COLO668 (cell line): ENCODE data around the gene PCDHGA8.
"Not testable (repeated sequence)": the region's sequence is repeated elsewhere in the genome, so short reads cannot be mapped to it uniquely, and the experiment has no call there.

Experiments
- DNase-seq: peaks from one replicate; lab custom pipeline; 2025; ENCODE audit not compliant: unreplicated experiment; lab: John Stamatoyannopoulos, UW

The PCDHGA8 gene

DNA sequence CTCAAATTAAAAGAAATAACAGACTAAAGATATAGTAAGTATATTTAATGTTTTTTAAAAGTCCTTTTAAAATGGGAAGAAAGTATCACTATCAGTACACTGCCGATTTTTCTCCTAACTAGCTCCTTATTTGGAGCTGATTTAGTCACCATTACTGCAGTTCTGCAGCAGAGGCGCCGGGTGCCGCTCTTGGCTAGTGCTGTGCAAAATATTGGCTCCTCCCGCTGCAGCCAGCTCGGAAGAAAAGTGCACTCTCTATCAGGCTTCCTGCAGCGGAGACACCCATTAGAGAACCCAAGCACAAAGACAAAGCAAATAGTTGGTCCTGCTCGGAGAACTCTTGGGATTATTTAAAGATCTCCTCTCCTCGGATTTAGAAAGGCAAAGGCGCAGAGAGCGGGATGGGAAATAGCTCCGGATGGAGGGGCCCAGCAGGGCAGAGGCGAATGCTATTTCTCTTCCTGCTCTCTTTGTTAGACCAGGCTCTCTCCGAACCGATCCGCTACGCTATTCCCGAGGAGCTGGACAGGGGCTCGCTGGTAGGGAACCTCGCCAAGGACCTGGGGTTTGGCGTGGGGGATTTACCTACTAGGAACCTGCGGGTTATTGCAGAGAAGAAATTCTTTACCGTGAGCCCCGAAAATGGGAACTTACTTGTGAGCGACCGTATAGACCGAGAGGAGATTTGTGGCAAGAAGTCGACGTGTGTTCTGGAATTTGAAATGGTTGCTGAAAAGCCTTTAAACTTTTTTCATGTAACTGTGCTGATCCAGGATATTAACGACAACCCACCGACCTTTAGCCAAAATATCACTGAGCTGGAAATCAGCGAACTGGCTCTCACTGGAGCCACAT, 22.2 kb upstream of the PCDHGA8 start, which contains the start of gene PCDHGB3:
TSS of gene PCDHGB3 (plus strand) at position 249 of the 855 bp plus-strand sequence. CDS start at position 402, 153 bp downstream.
- DNase-seq, result no peak

DNA sequence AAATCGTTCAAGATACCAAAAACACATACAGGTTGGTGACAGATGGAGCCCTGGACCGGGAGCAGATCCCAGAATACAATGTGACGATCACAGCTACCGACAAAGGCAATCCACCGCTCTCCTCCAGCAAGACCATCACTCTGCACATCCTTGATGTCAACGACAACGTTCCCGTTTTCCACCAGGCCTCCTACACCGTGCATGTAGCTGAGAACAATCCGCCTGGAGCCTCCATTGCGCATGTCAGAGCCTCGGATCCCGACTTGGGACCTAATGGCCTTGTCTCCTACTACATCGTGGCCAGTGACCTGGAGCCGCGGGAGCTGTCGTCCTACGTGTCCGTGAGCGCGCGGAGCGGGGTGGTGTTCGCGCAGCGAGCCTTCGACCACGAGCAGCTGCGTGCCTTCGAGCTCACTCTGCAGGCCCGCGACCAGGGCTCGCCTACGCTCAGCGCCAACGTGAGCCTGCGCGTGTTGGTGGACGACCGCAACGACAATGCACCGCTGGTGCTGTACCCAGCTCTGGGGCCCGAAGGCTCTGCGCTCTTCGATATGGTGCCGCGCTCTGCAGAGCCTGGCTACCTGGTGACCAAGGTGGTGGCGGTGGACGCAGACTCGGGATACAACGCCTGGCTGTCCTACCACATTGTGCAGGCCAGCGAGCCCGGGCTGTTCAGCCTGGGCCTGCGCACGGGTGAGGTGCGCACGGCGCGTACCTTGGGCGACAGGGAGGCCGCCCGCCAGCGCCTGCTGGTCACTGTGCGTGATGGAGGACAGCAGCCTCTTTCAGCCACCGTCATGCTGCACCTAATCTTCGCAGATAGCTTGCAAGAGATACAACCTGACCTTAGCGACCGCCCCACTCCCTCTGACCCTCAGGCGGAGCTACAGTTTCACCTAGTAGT, 20.6 kb upstream of the PCDHGA8 start:
- no peak for DNase-seq

DNA sequence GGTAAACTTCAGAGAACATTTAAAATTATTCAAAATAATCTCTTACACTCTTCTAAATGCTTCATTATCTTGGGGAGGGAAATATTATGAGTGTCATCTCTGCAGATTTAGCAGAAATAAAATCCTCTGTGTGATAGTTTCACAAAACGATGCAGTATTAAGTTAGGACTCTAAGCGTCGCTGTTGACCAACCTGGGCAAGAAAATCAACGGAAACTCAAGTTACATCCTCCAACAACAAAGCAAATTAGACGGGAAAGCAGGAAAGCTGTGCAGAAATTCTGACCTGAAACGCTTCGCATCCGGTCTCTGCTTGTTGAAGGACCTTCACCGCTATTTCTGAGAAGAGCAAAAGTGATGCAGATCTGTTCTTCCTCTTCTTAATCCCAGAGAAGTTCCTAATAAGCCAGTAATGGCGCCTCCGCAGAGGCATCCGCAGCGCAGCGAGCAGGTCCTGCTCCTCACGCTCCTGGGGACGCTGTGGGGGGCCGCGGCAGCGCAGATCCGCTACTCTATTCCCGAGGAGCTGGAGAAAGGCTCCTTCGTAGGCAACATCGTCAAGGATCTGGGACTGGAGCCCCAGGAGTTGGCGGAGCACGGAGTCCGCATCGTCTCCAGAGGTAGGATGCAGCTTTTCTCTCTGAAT, 18.6 kb upstream of the PCDHGA8 start, which contains the start of gene PCDHGA6:
TSS of gene PCDHGA6 (plus strand) at position 219 of the 645 bp plus-strand sequence. CDS start at position 412, 193 bp downstream.
- no peak for DNase-seq

DNA sequence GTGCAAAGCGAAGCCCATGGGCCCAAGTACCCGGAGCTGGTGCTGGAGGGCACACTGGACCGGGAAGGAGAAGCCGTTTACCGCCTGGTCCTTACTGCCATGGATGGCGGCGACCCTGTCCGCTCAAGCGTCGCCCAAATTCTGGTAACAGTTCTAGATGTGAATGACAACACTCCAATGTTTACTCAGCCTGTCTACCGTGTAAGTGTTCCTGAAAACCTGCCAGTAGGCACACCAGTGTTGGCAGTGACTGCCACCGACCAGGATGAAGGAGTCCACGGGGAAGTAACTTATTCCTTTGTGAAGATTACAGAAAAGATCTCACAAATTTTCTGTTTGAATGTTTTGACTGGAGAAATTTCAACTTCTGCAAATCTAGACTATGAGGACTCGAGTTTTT, 17.8 kb upstream of the PCDHGA8 start:
- DNase-seq, result no peak

DNA sequence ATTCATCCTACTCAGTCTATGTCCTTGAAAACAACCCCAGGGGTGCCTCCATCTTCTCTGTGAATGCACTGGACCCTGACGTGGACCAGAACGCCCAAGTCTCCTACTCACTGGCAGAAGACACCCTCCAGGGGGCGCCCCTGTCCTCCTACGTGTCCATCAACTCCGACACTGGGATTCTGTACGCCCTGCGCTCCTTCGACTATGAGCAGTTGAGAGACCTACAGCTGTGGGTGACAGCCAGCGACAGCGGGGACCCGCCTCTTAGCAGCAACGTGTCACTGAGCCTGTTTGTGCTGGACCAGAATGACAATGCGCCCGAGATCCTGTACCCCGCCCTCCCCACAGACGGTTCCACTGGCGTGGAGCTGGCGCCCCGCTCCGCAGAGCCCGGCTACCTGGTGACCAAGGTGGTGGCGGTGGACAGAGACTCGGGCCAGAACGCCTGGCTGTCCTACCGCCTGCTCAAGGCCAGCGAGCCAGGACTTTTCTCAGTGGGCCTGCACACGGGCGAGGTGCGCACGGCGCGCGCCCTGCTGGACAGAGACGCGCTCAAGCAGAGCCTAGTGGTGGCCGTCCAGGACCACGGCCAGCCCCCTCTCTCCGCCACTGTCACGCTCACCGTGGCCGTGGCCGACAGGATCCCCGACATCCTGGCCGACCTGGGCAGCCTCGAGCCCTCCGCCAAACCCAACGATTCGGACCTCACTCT, 16.8 kb upstream of the PCDHGA8 start:
- DNase-seq, result not testable (repeated sequence)

DNA sequence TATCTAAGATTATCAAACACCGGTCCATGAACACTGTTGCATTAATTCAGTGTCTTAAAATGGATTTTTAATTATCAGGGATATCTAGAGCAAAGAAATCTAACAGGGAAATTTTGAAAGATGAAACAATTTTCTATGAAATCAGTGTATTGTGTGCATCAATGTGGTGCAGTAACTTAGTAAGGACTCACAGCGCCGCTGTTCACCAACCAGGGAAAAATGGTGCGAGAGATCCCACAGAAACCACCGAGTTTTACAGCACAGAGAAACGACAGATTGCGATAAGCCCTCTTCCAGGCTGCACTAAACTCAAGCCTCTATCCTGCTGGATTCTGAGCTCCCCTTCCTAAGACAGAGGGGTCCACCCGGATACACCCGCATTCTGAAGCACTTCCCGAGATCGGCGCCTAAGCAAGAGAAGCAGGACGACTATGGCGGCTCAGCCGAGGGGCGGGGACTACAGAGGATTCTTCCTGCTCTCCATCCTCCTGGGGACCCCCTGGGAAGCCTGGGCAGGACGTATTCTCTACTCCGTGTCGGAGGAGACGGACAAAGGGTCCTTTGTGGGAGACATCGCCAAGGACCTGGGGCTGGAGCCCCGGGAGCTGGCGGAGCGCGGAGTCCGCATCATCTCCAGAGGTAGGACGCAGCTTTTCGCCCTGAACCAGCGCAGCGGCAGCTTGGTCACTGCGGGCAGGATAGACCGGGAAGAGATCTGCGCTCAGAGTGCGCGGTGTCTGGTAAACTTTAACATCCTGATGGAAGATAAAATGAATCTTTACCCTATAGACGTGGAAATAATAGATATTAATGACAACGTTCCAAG, 9.8 kb upstream of the PCDHGA8 start, which contains the start of gene PCDHGA7:
TSS of gene PCDHGA7 (plus strand) at position 274 of the 826 bp plus-strand sequence. CDS start at position 432, 158 bp downstream.
- no peak for DNase-seq

DNA sequence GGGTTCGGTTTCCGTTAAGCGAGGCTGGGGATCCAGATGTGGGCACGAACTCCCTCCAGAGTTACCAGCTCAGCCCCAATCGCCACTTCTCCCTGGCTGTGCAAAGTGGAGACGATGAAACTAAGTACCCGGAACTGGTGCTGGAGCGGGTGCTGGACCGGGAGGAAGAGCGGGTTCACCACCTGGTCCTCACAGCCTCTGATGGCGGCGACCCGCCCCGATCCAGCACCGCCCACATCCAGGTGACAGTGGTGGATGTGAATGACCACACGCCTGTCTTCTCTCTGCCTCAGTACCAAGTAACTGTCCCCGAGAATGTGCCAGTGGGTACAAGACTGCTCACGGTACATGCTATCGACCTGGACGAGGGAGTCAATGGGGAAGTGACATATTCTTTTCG, 9.1 kb upstream of the PCDHGA8 start:
- no peak for DNase-seq

DNA sequence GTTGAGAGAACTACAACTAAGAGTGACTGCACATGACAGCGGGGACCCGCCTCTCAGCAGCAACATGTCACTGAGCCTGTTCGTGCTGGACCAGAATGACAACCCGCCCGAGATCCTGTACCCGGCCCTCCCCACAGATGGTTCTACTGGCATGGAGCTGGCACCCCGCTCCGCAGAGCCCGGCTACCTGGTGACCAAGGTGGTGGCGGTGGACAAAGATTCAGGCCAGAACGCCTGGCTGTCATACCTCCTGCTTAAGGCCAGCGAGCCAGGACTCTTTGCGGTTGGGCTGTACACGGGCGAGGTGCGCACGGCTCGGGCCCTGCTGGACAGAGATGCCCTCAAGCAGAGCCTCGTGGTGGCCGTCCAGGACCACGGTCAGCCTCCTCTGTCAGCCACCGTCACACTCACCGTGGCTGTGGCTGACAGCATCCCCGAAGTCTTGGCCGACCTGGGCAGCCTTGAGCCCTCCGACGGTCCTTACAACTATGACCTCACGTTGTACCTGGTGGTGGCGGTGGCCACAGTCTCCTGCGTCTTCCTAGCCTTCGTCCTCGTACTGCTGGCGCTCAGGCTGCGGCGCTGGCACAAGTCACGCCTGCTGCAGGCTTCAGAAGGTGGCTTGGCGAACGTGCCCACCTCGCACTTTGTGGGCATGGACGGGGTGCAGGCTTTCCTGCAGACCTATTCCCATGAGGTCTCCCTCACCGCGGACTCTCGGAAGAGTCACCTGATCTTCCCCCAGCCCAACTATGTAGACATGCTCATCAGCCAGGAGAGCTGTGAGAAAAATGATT, 7.8 kb upstream of the PCDHGA8 start:
- DNase-seq, result no peak

DNA sequence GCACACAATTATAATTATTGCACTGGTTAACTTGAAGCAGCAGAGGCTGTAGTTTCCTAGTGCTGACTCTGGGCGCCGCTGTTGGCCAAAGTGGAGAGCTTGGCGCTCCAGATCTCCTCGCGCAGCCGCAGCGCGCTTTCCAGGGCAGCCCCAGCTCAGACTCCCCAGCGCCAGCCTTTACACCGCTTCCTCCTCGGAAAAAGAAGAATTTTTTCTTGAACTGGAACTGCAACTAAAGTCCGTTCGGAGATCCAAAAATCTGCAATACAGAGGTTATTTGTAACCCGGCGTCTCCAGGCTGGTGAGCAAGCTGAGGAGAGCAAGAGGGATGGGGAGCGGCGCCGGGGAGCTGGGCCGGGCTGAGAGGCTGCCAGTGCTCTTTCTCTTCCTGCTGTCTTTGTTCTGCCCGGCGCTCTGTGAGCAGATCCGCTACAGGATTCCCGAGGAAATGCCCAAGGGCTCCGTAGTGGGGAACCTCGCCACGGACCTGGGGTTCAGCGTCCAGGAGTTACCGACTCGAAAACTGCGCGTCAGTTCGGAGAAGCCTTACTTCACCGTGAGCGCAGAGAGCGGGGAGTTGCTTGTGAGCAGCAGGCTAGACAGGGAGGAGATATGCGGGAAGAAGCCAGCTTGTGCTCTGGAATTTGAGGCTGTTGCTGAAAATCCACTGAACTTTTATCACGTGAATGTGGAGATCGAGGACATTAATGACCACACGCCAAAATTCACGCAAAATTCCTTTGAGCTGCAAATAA, 4.7 kb upstream of the PCDHGA8 start, which contains the start of gene PCDHGB4:
TSS of gene PCDHGB4 (plus strand) at position 142 of the 755 bp plus-strand sequence. CDS start at position 329, 187 bp downstream.
- DNase-seq, result not testable (repeated sequence)

DNA sequence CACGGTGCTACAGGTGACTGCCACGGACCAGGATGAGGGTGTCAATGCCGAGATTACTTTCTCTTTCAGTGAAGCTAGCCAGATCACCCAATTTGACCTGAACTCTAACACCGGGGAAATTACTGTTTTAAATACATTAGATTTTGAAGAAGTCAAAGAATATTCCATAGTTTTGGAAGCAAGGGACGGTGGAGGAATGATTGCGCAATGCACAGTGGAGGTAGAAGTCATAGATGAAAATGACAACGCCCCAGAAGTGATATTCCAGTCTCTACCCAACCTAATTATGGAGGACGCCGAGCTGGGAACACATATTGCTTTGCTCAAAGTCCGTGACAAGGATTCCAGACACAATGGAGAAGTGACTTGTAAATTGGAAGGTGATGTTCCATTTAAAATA, 3.8 kb upstream of the PCDHGA8 start:
- DNase-seq, result no peak

DNA sequence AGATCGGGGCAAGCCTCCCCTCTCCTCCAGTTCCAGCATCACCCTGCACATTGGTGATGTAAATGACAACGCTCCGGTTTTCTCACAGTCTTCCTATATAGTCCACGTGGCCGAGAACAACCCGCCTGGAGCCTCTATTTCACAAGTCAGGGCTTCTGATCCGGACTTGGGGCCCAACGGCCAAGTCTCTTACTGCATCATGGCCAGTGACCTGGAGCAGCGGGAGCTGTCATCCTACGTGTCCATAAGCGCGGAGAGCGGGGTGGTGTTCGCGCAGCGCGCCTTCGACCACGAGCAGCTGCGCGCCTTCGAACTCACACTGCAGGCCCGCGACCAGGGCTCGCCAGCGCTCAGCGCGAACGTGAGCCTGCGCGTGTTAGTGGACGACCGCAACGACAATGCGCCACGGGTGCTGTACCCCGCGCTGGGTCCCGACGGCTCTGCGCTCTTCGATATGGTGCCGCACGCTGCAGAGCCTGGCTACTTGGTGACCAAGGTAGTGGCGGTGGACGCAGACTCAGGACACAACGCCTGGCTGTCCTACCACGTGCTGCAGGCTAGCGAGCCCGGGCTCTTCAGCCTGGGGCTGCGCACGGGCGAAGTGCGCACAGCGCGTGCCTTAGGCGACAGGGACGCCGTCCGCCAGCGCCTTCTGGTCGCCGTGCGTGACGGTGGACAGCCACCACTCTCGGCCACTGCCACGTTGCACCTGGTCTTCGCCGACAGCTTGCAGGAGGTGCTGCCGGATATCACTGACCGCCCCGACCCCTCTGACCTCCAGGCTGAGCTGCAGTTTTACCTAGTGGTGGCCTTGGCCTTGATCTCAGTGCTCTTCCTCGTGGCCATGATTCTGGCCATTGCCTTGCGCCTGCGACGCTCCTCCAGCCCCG, 3.0 kb upstream of the PCDHGA8 start:
- no peak for DNase-seq

DNA sequence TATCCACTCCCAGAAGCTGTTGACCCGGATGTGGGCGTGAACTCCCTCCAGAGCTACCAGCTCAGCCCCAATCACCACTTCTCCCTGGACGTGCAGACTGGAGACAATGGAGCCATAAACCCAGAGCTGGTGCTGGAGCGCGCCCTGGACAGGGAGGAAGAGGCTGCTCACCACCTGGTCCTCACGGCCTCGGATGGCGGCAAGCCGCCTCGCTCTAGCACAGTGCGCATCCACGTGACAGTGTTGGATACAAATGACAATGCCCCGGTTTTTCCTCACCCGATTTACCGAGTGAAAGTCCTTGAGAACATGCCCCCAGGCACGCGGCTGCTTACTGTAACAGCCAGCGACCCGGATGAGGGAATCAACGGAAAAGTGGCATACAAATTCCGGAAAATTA, 834 bp downstream of the PCDHGA8 start:
- DNase-seq, result no peak

DNA sequence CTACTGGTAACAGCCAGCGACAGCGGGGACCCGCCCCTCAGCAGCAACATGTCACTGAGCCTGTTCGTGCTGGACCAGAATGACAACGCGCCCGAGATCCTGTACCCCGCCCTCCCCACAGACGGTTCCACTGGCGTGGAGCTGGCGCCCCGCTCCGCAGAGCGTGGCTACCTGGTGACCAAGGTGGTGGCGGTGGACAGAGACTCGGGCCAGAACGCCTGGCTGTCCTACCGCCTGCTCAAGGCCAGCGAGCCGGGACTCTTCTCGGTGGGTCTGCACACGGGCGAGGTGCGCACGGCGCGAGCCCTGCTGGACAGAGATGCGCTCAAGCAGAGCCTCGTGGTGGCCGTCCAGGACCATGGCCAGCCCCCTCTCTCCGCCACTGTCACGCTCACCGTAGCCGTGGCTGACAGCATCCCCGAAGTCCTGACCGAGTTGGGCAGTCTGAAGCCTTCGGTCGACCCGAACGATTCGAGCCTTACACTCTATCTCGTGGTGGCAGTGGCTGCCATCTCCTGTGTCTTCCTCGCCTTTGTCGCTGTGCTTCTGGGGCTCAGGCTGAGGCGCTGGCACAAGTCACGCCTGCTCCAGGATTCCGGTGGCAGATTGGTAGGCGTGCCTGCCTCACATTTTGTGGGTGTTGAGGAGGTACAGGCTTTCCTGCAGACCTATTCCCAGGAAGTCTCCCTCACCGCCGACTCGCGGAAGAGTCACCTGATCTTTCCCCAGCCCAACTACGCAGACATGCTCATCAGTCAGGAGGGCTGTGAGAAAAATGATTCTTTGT, 2.2 kb downstream of the PCDHGA8 start:
- DNase-seq, result not testable (repeated sequence)

DNA sequence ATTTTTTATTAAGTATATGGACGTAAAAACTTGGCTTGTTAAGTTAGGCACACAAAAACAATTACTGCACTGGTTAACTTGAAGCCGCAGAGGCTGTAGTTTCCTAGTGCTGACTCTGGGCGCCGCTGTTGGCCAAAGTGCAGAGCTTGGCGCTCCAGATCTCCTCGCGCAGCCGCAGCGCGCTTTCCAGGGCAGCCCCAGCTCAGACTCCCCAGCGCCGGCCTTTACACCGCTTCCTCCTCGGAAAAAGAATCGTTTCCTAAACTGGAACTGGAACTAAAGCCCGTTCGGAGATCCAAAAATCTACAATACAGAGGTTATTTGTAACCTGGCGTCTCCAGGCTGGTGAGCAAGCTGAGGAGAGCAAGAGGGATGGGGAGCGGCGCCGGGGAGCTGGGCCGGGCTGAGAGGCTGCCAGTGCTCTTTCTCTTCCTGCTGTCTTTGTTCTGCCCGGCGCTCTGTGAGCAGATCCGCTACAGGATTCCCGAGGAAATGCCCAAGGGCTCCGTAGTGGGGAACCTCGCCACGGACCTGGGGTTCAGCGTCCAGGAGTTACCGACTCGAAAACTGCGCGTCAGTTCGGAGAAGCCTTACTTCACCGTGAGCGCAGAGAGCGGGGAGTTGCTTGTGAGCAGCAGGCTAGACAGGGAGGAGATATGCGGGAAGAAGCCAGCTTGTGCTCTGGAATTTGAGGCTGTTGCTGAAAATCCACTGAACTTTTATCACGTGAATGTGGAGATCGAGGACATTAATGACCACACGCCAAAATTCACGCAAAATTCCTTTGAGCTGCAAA, 5.5 kb downstream of the PCDHGA8 start, which contains the start of gene PCDHGB5:
TSS of gene PCDHGB5 (plus strand) at position 192 of the 796 bp plus-strand sequence. CDS start at position 373, 181 bp downstream.
- not testable (repeated sequence) for DNase-seq

DNA sequence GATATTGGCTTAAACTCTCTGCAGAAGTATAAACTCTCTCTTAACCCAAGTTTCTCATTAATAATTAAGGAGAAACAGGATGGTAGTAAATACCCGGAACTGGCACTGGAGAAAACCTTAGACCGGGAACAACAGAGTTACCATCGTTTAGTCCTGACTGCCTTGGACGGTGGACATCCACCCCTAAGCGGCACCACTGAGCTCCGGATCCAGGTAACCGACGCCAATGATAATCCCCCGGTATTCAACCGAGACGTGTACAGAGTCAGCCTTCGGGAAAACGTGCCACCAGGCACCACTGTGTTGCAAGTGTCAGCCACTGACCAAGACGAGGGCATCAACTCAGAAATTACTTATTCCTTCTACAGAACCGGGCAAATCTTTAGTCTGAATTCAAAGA, 6.2 kb downstream of the PCDHGA8 start:
- DNase-seq, result no peak
